ENCODE measurements around the gene ZFP36L1. TPM values are rescaled to one million over a fixed set of nuclear protein-coding genes. Genes with fewer than 3 reads are reported as not detected.

ZFP36L1 gene
- total and polyA plus RNA-seq, 3 experiments from 2014 or later, result 124 to 133 (median 128) TPM

GRCh38 chr14:68748260-68748659 is 44.6 kb downstream of the ZFP36L1 start:
- Histone ChIP-seq H3K4me1 (ENCODE audit: insufficient read depth, low read length) (no peaks in the 10 kb centered on the region), H3K27me3 (ENCODE audit: insufficient read depth, low read length, poor library complexity, severe bottlenecking) (no peaks in the 10 kb centered on the region), H3K36me3 (ENCODE audit: insufficient read depth, low read length) (no peaks in the 10 kb centered on the region), H3K9me3 (ENCODE audit: low read length) (no peaks in the 10 kb centered on the region), H3K4me3 (ENCODE audit: low read length) (no peak overlapping the region), H3K27ac (ENCODE audit: low read depth, low read length) (no peak overlapping the region)
- Mint-ChIP-seq H3K27ac (no peak overlapping the region), H3K36me3 (peaks cover 0 to 1% (median 0%) of the 10 kb centered on the region in 3 donors), H3K9me3 (no peaks in the 10 kb centered on the region), H3K4me3 (no peak overlapping the region), H3K4me1 (no peaks in the 10 kb centered on the region), H3K27me3 (no peaks in the 10 kb centered on the region)
- ChIA-PET CTCF (interaction anchor here (1.0 kb wide), 1 partner anchor 40 kb away, joined by 3 read pairs; no protein-coding TSS in a partner anchor), POLR2A (no interaction called here)
- DNase-seq, result no peak

- Histone ChIP-seq H3K36me3 (ENCODE audit: insufficient read depth, low read length) (no peaks in the 10 kb centered on the region), H3K27me3 (ENCODE audit: insufficient read depth, low read length, poor library complexity, severe bottlenecking) (no peaks in the 10 kb centered on the region), H3K4me3 (ENCODE audit: low read length) (no peak overlapping the region), H3K9me3 (ENCODE audit: low read length) (no peaks in the 10 kb centered on the region), H3K4me1 (ENCODE audit: insufficient read depth, low read length) (no peaks in the 10 kb centered on the region), H3K27ac (ENCODE audit: low read depth, low read length) (no peak overlapping the region)
- Mint-ChIP-seq H3K27ac (no peak overlapping the region), H3K27me3 (no peaks in the 10 kb centered on the region), H3K36me3 (peaks cover 0 to 1% (median 0%) of the 10 kb centered on the region in 3 donors), H3K4me1 (no peaks in the 10 kb centered on the region), H3K4me3 (no peak overlapping the region), H3K9me3 (no peaks in the 10 kb centered on the region)
- DNase-seq, result peak in 1 of 5 donors; percentile 36
- CTCF ChIA-PET, result no interaction called here
- POLR2A ChIA-PET, result no interaction called here
Measured at GRCh38 chr14:68747393-68747792, 45.5 kb downstream of the ZFP36L1 start.

DNA sequence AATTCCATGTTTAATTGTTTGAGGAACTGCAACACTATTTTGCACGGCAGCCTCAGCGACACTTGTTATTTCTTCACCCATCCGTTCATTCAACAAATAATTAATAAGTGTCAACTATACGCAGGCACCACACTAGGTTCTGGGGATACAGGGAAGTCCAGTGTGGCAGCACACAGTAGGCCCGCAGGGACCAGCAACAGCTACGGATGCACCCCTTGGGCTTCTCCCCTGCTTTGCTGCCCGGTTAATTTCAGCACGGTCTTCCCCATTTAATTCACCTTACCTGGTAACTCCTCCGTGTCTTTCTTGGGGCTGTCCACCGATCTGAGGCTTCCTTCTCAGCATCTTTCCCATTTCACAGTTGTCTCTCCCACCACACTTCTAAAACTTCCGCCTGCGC is 48.3 kb downstream of the ZFP36L1 start:
- Histone ChIP-seq H3K27me3 (ENCODE audit: insufficient read depth, low read length, poor library complexity, severe bottlenecking) (no peaks in the 10 kb centered on the region), H3K36me3 (ENCODE audit: insufficient read depth, low read length) (no peaks in the 10 kb centered on the region), H3K9me3 (ENCODE audit: low read length) (peaks cover 4% of the 10 kb centered on the region), H3K4me3 (ENCODE audit: low read length) (no peak overlapping the region), H3K4me1 (ENCODE audit: insufficient read depth, low read length) (no peaks in the 10 kb centered on the region), H3K27ac (ENCODE audit: low read depth, low read length) (no peak overlapping the region)
- Mint-ChIP-seq H3K27ac (no peak overlapping the region), H3K4me1 (peaks cover 0 to 4% (median 0%) of the 10 kb centered on the region in 3 donors), H3K9me3 (no peaks in the 10 kb centered on the region), H3K36me3 (peaks cover 0 to 4% (median 0%) of the 10 kb centered on the region in 3 donors), H3K4me3 (no peak overlapping the region), H3K27me3 (no peaks in the 10 kb centered on the region)
- no peak for DNase-seq
- POLR2A ChIA-PET, result no interaction called here
- CTCF ChIA-PET, result interaction anchor here (0.8 kb wide), 1 partner anchor 12 kb away, joined by 3 read pairs; no protein-coding TSS in a partner anchor

- CTCF ChIA-PET, result no interaction called here
- no peaks in the 10 kb centered on the region for H3K9me3 Mint-ChIP-seq
- Histone ChIP-seq H3K4me1 (ENCODE audit: insufficient read depth, low read length) (no peaks in the 10 kb centered on the region), H3K27ac (ENCODE audit: low read depth, low read length) (no peak overlapping the region), H3K4me3 (ENCODE audit: low read length) (no peak overlapping the region), H3K27me3 (ENCODE audit: insufficient read depth, low read length, poor library complexity, severe bottlenecking) (no peaks in the 10 kb centered on the region), H3K36me3 (ENCODE audit: insufficient read depth, low read length) (no peaks in the 10 kb centered on the region), H3K9me3 (ENCODE audit: low read length) (peaks cover 4% of the 10 kb centered on the region)
- H3K27ac Mint-ChIP-seq, result no peak overlapping the region
- POLR2A ChIA-PET, result no interaction called here
- H3K4me3 Mint-ChIP-seq, result no peak overlapping the region
- peaks cover 5 to 9% (median 6%) of the 10 kb centered on the region in 3 donors for H3K4me1 Mint-ChIP-seq
- DNase-seq, result peak in 1 of 5 donors; percentile 27
- peaks cover 0 to 4% (median 0%) of the 10 kb centered on the region in 3 donors for H3K36me3 Mint-ChIP-seq
- H3K27me3 Mint-ChIP-seq, result no peaks in the 10 kb centered on the region
Measured at GRCh38 chr14:68741839-68742470, 50.9 kb downstream of the ZFP36L1 start.

DNA sequence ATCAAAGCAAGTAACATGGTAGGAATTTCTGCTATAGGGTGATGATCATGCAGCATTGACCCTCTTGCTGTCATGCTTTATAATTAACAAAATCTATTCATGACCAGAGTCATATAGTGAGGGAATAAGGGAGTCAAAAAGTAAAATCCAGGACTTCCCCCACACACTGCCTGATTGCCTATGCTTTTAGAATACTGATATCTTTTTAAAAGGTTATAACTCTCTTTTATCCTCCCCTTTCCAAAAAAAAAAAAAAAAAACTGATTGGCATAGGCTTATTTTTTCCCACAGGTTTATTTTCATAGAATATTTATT is 51.4 kb downstream of the ZFP36L1 start:
- no peak overlapping the region for H3K27ac ChIP-seq (ENCODE audit: low read depth, low read length)
- no peak overlapping the region for H3K4me3 ChIP-seq (ENCODE audit: low read length)
- H3K9me3 ChIP-seq (ENCODE audit: low read length), result peaks cover 4% of the 10 kb centered on the region
- POLR2A ChIA-PET, result no interaction called here
- Mint-ChIP-seq H3K4me1 (peaks cover 6 to 15% (median 7%) of the 10 kb centered on the region in 3 donors), H3K27ac (no peak overlapping the region), H3K27me3 (no peaks in the 10 kb centered on the region), H3K36me3 (peaks cover 0 to 4% (median 0%) of the 10 kb centered on the region in 3 donors), H3K9me3 (no peaks in the 10 kb centered on the region), H3K4me3 (no peak overlapping the region)
- H3K36me3 ChIP-seq (ENCODE audit: insufficient read depth, low read length), result no peaks in the 10 kb centered on the region
- no peaks in the 10 kb centered on the region for H3K4me1 ChIP-seq (ENCODE audit: insufficient read depth, low read length)
- no peaks in the 10 kb centered on the region for H3K27me3 ChIP-seq (ENCODE audit: insufficient read depth, low read length, poor library complexity, severe bottlenecking)
- DNase-seq, result no peak
- CTCF ChIA-PET, result interaction anchor here (1.2 kb wide), 1 partner anchor 17 kb away, joined by 3 read pairs; no protein-coding TSS in a partner anchor

DNA sequence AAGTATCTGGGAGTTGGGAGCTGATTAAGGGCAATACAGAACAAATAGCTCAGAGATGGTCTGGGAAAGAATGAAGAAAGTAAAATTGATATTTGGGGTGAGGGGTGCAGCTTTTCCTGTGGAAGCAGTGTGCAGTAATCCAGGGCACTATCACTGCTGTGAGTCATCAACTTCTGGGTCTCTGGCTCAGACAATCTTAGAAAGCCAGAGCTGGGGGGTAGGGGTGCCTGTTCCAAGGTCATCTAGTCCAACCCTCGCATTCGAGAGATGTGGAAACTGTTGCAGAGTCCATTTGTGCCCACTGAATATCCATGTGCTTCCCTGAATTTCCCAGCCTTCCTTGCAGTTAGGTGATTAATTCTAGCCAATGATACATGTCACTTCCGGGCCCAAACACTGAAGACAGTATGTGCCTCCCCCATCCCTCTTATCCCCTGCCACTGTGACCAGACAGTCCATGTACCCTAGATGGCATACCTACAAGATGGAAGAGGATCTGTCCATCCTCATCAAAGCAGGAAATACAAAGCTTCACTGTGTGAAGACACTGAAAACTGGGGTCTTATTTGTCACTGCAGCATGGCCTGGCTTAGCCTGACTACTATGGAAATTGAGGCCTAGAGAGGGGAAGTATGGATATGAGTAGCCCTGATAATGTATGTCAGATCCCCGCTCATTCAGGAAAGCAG is 51.9 kb downstream of the ZFP36L1 start:
- peaks cover 0 to 4% (median 0%) of the 10 kb centered on the region in 3 donors for H3K36me3 Mint-ChIP-seq
- Histone ChIP-seq H3K4me1 (ENCODE audit: insufficient read depth, low read length) (peaks cover 3% of the 10 kb centered on the region), H3K27me3 (ENCODE audit: insufficient read depth, low read length, poor library complexity, severe bottlenecking) (no peaks in the 10 kb centered on the region), H3K4me3 (ENCODE audit: low read length) (no peak overlapping the region), H3K27ac (ENCODE audit: low read depth, low read length) (no peak overlapping the region), H3K9me3 (ENCODE audit: low read length) (peaks cover 4% of the 10 kb centered on the region), H3K36me3 (ENCODE audit: insufficient read depth, low read length) (no peaks in the 10 kb centered on the region)
- DNase-seq, result peak in 1 of 5 donors; percentile 0
- H3K27me3 Mint-ChIP-seq, result no peaks in the 10 kb centered on the region
- ChIA-PET CTCF (interaction anchor here (0.6 to 1.2 kb wide), 3 partner anchors 17 to 53 kb away, joined by 3 to 4 read pairs (median 3); no protein-coding TSS in a partner anchor), POLR2A (no interaction called here)
- H3K9me3 Mint-ChIP-seq, result no peaks in the 10 kb centered on the region
- peaks cover 10 to 20% (median 12%) of the 10 kb centered on the region in 3 donors for H3K4me1 Mint-ChIP-seq
- H3K27ac Mint-ChIP-seq, result peak overlapping the region in 1 of 8 donors; percentile 35
- no peak overlapping the region for H3K4me3 Mint-ChIP-seq

GRCh38 chr14:68739701-68740100 is 53.2 kb downstream of the ZFP36L1 start:
- H3K4me1 ChIP-seq (ENCODE audit: insufficient read depth, low read length), result peaks cover 15% of the 10 kb centered on the region
- no peaks in the 10 kb centered on the region for H3K36me3 ChIP-seq (ENCODE audit: insufficient read depth, low read length)
- H3K27me3 ChIP-seq (ENCODE audit: insufficient read depth, low read length, poor library complexity, severe bottlenecking), result no peaks in the 10 kb centered on the region
- no peak overlapping the region for H3K27ac Mint-ChIP-seq
- H3K4me1 Mint-ChIP-seq, result peaks cover 17 to 32% (median 25%) of the 10 kb centered on the region in 3 donors
- peaks cover 0 to 4% (median 0%) of the 10 kb centered on the region in 3 donors for H3K36me3 Mint-ChIP-seq
- H3K4me3 Mint-ChIP-seq, result no peak overlapping the region
- H3K9me3 ChIP-seq (ENCODE audit: low read length), result peaks cover 4% of the 10 kb centered on the region
- peak in 1 of 5 donors; percentile 7 for DNase-seq
- no peak overlapping the region for H3K4me3 ChIP-seq (ENCODE audit: low read length)
- H3K27ac ChIP-seq (ENCODE audit: low read depth, low read length), result no peak overlapping the region
- ChIA-PET CTCF (interaction anchor here (1.0 kb wide), 1 partner anchor 51 kb away, joined by 4 read pairs; no protein-coding TSS in a partner anchor), POLR2A (no interaction called here)
- H3K9me3 Mint-ChIP-seq, result no peaks in the 10 kb centered on the region
- no peaks in the 10 kb centered on the region for H3K27me3 Mint-ChIP-seq

DNA sequence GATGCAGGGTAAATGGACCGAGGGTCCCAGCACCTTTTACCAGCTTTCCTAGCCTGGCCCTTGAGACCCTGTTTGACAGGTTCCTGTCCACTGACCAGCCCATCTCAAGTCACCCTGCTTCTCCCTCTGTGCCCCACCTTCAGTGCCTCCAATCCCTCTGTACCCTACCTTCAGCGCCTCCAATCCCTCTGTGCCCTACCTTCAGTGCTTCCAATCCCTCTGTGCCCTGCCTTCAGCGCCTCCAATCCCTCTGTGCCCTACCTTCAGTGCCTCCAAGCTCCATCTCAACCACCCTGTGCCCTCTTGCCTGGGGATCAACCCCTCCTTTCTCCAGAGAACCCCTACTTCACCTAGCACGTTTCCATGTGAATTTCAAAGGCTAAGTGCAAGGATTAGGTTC is 54.3 kb downstream of the ZFP36L1 start:
- Histone ChIP-seq H3K27me3 (ENCODE audit: insufficient read depth, low read length, poor library complexity, severe bottlenecking) (no peaks in the 10 kb centered on the region), H3K27ac (ENCODE audit: low read depth, low read length) (no peak overlapping the region), H3K4me3 (ENCODE audit: low read length) (no peak overlapping the region), H3K4me1 (ENCODE audit: insufficient read depth, low read length) (peaks cover 26% of the 10 kb centered on the region), H3K36me3 (ENCODE audit: insufficient read depth, low read length) (no peaks in the 10 kb centered on the region), H3K9me3 (ENCODE audit: low read length) (peaks cover 4% of the 10 kb centered on the region)
- CTCF ChIA-PET, result interaction anchor here (1.1 kb wide), 1 partner anchor 56 kb away, joined by 3 read pairs; no protein-coding TSS in a partner anchor
- Mint-ChIP-seq H3K4me3 (no peak overlapping the region), H3K27me3 (no peaks in the 10 kb centered on the region), H3K4me1 (peaks cover 28 to 43% (median 36%) of the 10 kb centered on the region in 3 donors), H3K27ac (peak overlapping the region in 5 of 8 donors; percentile 31 to 82 (median 38)), H3K9me3 (no peaks in the 10 kb centered on the region), H3K36me3 (peaks cover 0 to 4% (median 0%) of the 10 kb centered on the region in 3 donors)
- DNase-seq, result peak in 1 of 5 donors; percentile 21
- POLR2A ChIA-PET, result no interaction called here
